HG03066 (cell line): ENCODE data around the gene DLX6.
"Not testable (repeated sequence)": the region's sequence is repeated elsewhere in the genome, so short reads cannot be mapped to it uniquely, and the experiment has no call there.

Experiments used
- ATAC-seq: cut with Tn5 transposase; IDR thresholded peaks from one replicate; pipeline ENCODE4 v1.9.1; 2021; ENCODE audit warnings: low read depth; ENCODE audit not compliant: unreplicated experiment

Gene DLX6

GRCh38 chr7:97021747-97022490 is 16.6 kb downstream of the DLX6 start:
- no peak for ATAC-seq

DNA sequence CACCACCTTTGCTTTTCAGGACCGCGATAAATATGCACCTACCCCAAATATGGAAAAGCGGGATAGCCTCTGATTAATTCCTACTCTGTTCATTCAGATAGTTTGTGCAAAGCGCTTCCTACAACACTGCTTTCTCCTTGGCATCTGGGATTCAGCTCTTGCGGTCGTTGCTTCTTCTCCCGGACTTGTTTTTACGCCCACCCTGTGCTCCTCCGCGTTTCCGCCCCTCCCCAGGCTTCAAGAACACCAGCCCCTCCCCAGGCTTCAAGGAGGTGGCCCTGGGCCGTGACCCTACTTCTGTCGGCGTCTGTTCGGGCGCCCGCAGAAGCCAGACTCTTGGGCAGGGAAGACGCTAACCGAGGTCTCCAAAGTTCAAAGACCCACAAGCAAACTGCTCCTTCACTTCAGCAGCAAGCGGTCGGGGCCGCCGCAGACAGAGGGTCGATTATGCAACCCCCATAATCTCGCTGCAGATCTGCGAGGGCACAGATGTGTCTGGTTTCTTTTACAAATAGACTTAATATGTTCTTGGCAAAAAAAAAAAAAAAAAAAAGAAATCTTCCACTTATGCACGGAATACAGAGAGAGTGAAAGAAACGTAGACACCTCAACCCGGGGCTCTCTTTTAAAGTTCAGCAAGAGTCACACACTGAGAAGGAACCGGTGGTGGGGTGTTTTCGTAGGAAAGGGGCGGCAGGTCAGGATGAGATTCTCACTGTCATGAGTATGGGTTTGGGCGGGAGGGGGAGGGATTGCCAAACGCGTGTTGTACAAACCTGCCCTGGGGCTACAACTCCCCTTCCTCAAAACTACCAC is 17.3 kb downstream of the DLX6 start:
- no peak for ATAC-seq

DNA sequence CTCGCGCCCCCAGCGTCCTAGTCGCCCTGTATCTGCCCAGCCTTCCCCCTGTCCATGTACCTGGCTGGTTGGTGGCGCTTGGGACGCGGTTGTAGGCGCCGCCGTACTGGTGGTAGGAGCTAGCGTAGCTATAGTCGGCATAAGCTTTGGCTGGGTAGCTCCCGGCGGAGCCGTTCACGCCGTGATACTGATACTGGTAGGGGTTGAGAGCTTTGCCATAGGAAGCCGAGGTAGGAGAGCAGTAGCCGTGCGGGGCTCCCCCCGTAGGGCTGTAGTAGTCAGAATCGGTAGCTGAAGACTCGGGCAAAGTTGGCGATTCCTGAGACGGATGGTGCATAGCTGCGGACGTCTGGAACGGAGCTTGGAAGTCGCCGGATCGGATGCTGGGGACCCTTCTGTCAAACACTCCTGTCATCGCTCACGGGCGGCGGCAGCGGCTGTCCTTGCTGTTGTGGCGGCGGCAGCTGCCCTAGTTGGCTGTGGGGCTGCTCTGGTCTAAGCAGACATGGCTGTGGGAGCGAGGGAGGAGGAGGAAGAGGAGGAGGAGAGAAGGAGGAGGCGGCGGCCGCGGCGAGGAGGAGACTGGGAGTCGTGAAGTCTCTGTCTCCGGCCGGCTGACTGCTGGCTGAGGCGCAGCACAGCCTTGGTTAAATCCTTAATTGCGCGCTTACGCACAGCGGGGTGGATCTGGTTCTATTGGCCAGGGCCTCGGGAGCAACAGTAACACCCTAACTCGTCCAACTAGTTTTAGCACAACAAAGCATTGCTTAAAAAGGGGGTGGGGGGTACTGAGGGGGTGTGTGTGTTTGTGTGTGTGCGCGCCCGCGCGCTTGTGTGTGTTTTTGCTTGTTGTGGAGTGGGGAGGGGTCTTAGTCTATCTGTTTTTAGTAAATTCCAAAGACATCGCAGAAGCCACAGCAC is 19.1 kb downstream of the DLX6 start, which contains the start of gene DLX5:
DLX5 (minus strand) TSS at position 623 of the 921 bp plus-strand sequence; CDS start at position 415, 208 bp downstream.
- no peak for ATAC-seq

DNA sequence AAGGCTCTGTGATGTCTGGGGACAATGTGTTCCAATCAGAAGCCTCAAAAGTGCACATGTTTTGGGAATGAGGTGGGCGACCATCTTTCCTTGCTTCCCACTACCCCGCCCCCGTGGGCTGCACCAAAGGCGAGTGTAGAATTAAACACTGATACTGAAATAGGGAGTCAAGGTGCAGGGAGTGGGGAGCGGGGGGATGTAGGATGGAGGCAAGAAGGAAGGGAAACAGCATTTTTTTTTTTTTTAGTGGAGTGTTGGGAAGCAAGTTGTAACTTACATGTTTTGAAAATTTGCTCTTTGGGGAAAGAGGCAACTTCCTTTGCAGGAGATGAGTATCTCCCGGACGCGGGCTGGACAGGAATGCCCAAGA is 19.8 kb downstream of the DLX6 start:
- no peak for ATAC-seq

DNA sequence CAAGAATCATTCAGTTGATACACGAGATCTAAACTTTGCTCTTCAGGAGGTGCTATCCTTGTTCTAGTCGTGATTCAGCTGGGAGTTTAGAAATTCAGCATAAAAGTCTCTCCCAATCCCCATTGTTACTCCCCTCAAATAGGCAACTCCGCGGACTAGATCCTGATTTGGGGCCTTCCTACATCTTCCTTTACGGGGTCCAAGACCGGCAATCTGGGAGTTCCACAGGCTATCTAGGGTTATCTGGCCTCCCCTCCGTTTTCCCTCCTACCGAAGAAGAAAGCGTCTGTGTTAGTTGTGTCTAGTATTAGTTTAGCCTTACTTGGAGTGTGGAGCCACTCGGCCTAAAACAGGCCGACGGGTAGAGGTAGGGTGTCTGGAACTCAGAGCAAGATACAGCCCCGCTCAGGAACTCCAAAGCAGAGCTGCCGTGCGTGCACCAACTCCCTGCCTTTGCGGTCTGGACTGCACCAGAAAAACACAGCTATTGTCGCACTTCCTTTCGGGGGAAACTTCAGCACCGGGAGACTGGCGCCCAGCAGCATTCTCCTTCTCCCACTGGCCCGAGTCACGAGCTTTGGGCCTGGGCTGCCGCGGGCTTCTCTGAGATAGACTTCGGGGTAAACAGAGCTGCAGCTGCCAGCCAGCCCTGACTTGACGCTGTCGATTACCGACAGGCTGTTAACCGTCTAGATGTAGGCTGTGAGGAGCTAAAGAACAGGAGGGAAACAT is 20.8 kb downstream of the DLX6 start:
- ATAC-seq, result no peak

GRCh38 chr7:97026715-97027426 is 21.5 kb downstream of the DLX6 start:
- peak; percentile 32 for ATAC-seq

DNA sequence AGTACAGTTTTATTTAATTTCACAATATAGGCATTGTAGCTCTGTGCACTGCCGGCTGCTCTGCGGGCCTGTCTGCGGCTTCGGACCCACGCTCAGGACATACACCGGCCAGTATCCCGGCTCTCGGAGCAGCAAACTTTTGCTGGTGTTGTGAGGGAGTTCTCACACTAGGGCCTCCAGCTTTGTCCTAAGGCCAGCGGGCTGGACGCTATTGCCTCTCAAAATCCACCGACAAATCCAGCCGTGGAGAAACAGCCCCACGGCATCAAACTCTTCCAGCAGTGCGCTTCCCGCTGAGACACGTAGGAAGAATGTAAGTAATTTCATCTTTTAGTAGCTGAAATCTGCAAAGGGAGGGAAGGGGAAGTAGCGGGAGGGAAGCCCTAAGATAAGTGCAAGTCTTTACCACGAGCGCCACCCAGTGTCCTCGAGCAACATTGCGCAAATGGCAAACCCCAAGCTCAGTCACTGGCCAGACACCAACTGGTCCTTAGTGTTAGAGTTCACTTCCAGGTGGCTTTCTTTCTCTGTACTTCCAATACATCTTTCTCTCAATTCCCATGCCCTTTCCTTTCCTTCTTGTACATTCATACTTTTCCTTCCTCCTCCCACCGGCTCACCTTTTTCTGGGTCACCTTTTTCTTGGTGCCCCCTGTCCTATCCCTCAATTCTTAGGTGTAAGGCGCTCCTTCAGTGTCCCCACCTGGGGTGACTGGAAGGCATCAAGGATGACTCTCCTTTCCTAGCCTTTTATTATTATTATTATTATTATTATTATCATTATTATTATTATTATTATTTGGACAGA is 22.3 kb downstream of the DLX6 start:
- ATAC-seq, result peak; percentile 80

- ATAC-seq, result not testable (repeated sequence)
Measured at GRCh38 chr7:97034213-97034852, 29.0 kb downstream of the DLX6 start.

- ATAC-seq, result no peak
Measured at GRCh38 chr7:97039374-97040065, 34.2 kb downstream of the DLX6 start.

- no peak for ATAC-seq
Measured at GRCh38 chr7:97043281-97043680, 37.9 kb downstream of the DLX6 start.
